T1000 (cell line): ENCODE data around the gene KPNA6.
"Not testable (repeated sequence)": the region's sequence is repeated elsewhere in the genome, so short reads cannot be mapped to it uniquely, and the experiment has no call there.

Experiments
- DNase-seq: peaks from one replicate; lab custom pipeline; 2025; ENCODE audit warnings: mixed read lengths; lab: John Stamatoyannopoulos, UW

The KPNA6 gene

DNA sequence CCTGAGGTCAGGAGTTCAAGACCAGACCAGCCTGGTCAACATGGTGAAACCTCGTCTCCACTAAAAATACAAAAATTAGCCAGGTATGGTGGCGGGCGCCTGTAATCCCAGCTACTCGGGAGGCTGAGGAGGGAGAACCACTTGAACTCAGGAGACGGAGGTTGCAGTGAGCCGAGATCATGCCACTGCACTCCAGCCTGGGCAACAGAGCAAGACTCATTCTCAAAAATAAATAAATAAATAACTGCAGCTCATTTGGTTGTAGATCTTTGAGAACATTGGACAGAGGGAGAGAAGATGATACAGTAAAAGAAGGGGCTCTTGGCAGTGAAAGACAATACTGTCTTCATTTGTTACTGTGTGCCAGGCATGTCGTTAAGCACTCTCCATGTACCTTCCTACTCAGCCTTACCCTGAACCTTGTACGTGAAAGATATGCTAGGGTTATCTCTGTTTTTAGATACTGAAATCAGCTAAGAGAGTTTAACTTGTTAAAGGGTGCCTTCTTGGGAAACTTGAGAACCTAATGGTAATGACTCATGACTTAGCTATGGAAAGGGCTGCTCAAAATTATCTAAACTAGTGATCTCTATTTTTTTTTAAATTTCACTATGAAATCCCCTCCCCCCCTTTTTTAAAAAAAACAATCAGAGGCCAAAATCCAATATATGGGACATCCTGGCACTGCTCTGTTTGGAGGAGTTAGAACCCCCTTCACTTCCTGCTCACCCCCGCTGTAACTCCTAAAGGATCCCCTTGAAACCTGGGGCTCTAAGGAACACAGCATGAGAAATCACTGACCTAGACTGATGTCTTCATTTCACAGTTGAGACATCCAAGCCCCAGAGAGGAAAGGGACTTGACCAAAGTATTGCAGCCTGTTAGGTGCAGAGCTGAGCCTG lies 6.8 kb upstream of the KPNA6 start:
- no peak for DNase-seq

GRCh38 chr1:32104127-32104526 lies 3.7 kb upstream of the KPNA6 start:
- DNase-seq, result no peak

GRCh38 chr1:32105338-32105737 lies 2.5 kb upstream of the KPNA6 start:
- DNase-seq, result no peak

GRCh38 chr1:32106663-32107275 lies 1.1 kb upstream of the KPNA6 start:
- DNase-seq, result no peak

GRCh38 chr1:32111040-32111623 lies 3.3 kb downstream of the KPNA6 start:
- no peak for DNase-seq

DNA sequence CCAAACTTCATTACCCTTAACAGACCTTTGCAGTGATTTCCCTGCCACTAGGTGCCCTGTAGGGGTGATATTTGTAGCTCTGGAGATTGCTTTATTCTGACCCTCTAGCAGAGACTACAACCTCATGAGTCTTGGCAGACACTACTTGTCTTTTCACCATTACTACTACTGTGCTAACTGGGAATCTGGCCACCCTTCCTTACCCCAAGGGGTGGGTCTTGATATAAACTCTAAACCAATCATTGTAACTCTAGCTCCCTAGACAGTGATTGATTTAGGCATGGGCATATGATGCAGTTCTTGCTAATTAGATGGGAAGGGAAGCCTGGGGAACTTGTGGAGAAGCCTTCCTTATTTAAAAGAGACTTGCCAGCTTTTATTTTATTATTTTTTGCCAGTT lies 3.9 kb downstream of the KPNA6 start:
- DNase-seq, result no peak

- no peak for DNase-seq
These were observed 5.0 kb downstream of the KPNA6 start for GRCh38 chr1:32112806-32113375.

DNA sequence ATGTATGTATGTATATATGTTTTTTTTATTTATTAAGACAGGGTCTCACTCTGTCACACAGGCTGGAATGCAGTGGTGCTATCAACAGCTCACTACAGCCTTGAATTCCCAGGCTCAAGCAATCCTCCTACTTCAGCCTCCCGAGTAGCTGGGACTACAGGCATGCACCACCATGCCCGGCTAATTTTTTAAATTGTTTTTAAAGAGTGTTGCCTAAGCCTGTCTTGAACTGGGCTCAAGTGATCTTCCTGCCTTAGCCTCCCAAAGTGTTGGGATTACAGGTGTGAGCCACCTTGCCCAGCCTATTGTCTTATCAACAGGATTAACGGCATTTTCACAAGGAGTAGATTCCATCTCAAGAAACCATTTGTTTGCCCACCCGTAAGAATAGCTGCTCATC lies 5.6 kb downstream of the KPNA6 start:
- DNase-seq, result not testable (repeated sequence)

DNA sequence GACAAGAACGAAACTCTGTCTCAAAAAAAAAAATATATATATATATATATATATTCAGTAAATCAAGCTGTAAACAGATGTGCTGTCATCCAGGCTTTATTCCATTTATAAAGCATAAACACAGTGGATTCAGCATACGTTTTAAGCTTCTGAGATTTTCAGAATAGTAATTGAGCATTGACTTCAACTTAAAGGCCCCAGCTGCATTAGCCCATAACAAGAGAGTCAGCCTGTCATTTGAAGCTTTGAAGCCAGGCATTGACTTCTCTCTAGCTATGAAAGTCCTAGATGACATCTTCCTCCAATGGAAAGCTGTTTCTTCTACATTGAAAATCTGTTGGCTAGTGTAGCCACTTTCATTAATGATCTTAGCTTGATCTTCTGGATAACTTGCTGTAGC lies 6.6 kb downstream of the KPNA6 start:
- no peak for DNase-seq

DNA sequence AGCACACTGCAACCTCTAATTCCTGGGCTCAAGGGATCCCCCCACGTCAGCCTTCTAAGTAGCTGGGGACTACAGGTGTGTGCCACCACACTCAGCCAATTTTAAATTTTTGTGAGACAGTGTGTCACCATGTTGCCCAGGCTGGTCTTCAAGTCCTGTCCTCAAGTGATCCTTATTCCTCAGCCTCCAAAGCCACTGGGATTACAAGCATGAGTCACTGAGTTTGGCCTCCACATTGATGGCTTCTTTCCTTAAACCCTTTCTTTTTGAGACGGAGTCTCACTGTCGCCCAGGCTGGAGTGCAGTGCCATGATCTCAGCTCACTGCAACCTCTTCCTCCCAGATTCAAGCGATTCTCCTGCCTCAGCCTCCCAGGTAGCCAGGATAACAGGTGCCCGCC lies 7.6 kb downstream of the KPNA6 start:
- no peak for DNase-seq

GRCh38 chr1:32116531-32116930 lies 8.7 kb downstream of the KPNA6 start:
- no peak for DNase-seq

DNA sequence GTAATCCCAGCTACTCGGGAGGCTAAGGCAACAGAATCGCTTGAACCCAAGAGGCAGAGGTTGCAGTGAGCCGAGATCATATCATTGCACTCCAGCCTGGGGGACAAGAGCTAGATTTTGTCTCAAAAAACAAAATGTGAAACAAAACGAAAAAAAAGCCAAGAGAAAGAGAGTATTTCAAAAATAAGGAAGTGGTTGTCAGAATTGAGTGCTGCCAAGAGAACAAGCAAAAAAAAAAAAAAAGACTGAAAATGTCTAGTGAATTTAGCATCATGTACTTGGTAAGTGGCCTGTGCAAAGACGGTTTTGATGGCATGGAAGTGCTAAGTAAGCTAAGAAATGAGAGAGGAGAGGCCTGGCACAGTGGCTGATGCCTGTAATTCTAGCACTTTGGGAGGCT lies 14.3 kb downstream of the KPNA6 start:
- no peak for DNase-seq

- DNase-seq, result not testable (repeated sequence)
These were observed 15.5 kb downstream of the KPNA6 start for GRCh38 chr1:32123361-32123760.

DNA sequence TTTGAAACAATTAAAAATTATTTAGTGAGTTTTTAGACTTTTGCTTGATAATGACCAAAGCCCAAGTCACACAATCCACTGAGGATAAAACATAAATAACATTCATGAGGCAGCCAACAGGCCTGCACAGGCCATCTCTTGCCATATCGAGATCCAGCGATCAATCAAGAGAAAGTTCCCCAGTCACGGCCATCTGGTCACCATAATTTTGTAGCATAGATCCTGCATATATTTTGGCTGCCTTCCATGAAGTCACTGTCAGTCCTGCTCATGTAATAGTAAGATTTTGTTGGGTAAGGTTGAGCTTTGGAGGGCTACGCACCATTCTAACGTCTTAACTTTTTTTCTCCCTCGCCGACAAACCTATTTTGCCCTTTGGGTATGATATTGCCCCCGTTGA lies 17.5 kb downstream of the KPNA6 start:
- DNase-seq, result no peak

- no peak for DNase-seq
These were observed 18.9 kb downstream of the KPNA6 start for GRCh38 chr1:32126770-32127169.

- DNase-seq, result no peak
These were observed 19.7 kb downstream of the KPNA6 start for GRCh38 chr1:32127409-32128198.

DNA sequence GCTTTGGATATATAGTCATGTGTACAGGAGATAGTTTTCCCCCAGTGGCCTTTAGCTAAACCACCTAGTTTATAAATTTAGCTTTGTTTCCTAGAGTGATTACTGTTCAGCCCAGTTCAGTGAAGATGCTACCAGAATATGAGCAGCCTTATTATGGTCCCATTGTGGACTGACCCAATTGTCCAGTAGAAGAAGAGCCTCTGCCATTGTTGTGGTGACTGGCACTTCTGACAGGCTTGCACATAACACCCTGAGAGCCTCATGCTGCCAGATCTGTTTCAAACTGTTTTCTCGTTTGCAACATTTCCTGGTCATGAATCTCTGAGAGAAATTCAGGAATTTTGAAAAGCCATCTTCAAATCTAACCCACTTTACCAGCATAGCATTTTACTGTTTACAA lies 20.6 kb downstream of the KPNA6 start:
- no peak for DNase-seq

DNA sequence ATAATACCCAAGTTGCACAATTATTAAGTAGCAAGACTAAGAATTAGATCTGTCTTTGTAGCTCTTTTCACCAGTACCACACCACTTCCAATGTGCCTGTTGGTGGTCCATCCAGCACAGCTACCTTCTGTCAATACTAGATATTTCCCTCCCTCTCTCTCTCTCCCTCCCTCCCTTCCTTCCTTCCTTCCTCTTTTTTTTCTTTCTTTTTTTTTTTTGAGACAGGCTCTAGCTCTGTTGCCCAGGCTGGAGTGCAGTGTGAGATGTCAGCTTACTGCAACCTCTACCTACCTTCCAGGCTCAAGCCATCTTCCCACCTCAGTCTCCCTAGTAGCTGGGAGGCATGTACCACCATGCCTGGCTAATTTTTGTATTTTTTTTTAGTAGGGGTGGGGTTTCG lies 21.1 kb downstream of the KPNA6 start:
- DNase-seq, result no peak

DNA sequence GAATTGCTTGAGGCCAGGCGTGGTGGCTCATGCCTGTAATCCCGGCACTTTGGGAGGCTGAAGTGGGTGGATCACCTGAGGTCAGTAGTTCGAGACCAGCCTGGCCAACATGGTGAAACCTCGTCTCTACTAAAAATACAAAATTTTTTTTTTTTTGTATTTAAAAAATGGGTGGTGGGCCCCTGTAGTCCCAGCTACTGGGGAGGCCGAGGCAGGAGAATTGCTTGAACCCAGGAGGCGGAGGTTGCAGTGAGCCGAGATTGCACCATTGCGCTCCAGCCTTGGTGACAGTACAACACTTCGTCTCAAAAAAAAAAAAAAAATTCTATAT lies 26.1 kb downstream of the KPNA6 start:
- DNase-seq, result not testable (repeated sequence)

DNA sequence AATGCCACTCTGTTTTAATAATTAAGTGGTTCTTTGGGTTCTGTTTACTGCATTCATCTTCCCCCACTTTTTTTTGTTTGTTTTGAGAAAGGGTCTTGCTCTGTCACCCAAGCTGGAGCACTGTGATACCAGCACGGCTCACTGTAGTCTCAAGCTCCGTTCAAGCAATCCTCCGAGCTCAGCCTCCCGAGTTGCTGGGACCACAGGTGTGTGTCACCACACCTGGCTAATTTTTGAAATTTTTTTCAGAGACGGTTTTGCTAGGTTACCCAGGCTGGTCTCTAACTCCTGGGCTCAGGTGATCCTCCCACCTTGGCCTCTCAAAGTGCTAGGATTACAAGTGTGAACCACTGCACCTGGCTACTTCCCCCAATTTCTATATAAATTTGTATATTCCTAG lies 29.3 kb downstream of the KPNA6 start:
- no peak for DNase-seq

DNA sequence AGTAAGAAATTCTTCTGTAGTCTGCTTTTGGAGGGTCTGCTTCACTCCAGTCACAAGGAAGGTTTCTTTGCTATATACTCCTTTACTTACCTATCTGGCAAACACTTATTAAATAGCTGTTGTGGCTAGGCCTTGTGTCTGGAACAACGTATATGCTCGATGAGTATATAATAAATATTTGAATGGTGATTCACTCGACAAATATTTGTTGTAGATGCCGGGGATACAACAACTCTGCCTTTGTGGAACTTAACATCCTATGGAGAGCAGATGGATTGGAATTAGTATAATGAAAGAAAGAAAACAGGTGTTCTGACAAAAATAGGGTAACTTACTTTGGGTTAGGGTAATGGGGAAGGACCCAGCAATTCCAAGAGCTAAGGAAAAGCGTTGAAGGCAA lies 31.1 kb downstream of the KPNA6 start:
- no peak for DNase-seq
